GM18873 (cell line): ENCODE measurements around the gene CHRM4.

Experiments used
- ATAC-seq: cut with Tn5 transposase; IDR thresholded peaks from one replicate; pipeline ENCODE4 v1.9.1; 2021; ENCODE audit warnings: mild to moderate bottlenecking, moderate library complexity, moderate number of reproducible peaks; ENCODE audit not compliant: unreplicated experiment, low FRiP score

CHRM4 gene

DNA sequence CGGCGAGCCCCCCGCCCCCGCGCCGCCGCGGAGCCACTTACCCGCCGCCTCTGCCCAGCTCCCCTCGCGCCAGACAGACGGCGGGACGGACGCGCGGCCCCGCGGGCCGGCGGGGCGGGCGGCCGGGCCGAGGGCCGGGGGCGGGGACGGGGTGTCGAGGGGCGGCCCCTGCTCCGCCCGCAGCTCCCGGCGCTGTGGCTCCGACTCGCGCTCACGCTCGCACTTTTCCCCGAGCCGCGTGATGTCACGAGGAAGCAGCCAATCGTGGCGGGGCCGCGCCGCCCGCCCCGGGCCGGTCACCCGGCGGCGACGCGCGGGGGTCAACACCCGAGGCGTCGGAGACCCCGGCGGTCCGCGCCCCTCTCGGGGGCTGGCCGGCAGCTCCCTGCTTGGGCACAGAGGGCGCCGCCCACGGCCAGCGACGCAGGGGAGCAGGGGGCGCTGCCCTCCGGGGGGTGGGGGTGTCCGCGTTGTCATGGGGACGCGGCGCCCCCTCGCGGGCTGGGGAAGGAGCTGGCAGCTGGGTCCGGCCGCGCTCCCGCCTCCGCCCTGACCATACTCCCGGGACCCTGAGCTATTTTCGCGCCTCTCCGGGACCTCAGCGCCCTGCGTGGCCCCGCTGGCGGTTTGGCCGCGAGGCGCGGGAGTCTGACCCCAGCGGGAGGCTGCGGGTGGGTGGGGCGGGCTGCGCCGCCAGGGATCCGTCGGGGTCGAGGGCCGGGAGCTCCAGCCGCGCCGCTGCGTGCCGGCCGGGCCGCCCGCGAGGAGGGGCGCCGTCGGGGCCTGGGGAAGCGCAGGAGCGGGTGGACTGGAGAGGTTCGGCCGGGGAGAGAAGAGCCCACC lies at the start of gene CHRM4:
Gene CHRM4, minus strand, starts transcription at position 199 of the 843 bp plus-strand sequence. CDS start 5,219 bp downstream, outside the sequence.
- ATAC-seq: no peak

DNA sequence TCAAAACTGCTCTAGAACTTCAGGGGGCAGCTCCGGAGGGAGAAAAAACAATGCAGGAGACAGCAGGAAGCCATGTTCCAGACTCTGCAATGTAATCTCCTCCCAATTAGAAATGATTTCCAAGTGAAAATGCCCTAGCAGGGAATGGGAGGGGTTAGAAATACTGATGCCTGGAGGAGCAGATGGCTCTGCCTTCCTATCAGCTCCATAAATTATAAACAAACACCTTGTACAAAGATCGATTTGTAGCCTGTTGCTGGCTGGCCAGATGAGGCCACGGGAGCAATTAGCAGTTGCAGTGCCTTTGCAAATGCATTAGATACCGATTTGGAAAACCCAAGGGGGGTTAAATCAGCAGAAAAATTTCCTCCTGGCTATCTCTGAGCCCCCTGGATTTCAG lies 46.6 kb upstream of the CHRM4 start:
- ATAC-seq: no peak

DNA sequence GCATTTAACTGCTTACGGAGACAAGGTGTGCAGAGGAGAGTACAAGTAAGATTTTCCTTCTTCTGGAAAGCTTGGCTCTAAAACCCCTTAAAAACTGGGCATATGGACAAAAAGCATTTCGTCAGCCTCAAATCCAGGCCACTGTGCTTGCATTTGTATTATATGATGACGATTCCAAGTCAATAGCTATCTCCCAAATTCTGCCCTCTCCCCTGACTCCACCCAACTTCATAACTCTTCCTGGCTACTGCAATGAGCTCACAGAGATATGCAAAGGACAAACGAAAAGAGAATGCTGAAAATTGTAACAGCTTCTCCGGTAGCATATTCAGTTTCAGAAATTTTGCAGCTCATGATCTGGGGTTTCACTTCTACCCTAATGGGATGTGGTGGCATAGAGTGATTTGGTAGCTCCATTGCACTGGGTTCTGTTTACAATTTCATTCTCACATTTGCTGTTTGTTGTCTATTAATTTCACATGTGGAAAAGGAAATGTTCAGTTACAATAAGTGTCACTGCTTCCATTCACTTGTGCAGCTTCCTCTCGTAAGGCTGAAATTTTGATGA lies 45.6 kb upstream of the CHRM4 start:
- no peak for ATAC-seq

DNA sequence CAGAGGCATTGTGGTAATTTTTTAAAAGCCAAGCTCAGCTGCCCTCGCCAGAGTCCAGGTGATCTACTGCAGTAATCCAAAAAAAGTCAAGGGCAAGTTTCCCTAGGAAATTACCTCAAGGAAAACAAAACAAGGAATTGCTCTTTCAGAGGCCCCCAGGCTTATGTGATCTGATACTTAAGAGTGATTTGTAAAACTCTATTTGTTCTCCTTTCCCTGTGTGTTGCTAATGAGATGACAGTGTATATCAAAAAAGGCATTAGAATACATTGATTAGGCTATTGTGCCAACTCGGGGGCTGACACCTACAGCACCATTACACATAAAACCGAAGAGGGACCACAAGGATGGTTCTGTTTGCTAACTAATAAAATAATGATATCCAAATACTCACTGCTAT lies 44.5 kb upstream of the CHRM4 start:
- ATAC-seq: no peak

DNA sequence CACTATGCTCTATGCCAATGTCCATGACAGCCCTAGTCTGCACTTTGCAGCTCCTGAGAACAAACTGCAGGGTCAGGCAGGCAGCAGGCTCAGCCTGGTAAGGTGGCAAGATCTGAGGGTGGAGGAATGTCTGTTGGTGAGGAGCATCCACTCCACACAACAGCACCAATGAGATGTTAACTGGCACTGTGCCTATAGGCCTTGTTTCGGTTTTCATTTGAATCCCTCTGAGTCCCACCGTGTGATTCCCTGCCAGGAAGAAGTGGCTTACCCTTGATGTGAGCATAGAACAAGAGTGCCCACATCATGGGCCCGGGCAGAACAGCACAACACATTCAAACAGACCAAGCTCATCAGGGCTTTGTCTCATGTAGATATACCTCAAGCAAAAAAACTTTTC lies 44.1 kb upstream of the CHRM4 start:
- ATAC-seq: no peak

DNA sequence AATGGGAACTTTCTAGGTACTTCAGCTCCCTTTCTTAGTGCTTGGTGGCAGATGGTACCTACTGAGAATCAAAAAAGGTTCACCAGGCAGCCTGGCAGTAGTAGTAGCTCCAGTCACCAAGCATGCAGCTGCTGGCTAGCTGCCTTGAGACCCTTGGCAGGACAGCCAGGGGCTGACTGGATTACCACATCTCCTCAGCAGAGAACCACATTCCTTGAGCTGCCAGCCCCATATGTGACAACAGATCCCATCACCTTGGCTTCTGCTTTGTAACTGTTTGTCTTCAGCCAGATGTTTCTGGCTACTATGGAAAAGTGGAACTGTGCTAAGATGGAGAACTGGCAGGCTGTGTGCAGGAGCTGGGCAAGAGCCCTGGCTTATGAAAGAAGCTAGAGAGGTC lies 39.6 kb upstream of the CHRM4 start:
- ATAC-seq: no peak

DNA sequence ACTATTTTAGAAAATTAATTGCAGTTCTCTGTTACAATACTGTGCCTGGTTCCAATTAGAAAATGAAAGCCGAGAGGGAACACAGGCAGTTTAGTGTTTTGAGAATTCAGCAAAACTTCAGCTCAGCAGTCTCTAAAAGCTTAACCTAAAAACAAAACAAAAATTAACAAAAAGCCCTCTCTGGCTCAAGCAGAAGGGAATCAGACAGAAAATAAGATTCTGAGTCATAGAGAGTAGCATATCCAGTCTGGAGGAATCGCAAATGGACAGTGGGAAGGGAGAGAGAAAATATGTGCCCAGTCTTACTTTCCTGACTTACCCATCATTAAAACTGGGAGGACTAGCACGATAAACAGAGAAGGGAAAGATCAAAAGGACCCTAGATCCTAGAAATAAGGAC lies 38.1 kb upstream of the CHRM4 start:
- ATAC-seq: no peak

DNA sequence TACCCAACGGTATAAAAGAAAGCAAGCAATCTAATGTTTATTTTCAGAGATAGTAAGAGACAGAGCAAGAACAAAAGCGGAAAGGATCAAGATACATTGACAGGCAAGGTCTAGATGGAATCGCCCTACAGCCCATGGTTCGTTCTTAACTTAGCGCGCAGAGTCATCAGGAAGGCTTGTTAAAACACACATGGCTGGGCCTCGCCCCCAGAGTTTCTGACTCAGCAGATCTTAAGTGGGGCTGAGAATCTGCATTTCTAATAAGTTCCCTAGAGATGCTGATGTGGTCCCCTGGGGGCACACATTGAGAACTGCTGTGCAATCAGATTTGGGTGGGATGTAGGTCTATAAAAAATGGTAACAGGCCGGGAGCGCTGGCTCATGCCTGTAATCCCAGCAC lies 35.8 kb upstream of the CHRM4 start:
- no peak for ATAC-seq

DNA sequence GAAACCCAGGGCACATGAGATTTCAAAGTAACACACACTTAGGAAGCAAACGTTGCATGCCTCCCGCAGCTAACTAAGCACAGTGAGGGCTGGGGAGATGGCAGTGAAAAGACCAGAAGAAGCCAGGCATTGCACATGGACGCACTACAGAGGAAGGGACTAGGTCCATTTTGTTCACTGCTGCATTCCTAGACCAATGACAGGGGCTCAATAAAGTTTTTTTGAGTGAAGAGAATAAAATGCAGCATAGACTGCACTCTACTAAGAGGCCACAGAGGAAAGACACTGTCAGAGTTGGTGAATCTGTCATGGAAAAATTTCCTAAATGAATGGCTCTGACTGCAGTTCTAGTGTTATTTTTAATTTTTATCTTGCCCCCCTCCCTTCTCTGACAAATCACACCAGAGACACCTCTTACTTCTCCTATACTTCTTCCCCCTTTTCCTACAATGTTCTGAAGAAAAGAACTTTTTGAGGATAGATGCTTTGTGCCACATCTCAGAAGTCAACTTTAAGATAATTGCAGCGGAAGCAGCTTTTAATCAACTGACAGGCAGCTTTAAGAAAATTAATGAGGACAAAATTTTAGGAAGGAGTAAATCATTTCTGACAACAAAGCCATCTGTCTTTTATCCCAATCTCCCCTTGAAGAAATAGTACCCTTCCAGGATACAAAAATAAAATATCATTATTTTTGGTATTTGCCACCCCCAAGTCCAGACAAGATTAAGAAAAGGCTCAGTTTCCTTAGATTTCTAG lies 34.8 kb upstream of the CHRM4 start:
- no peak for ATAC-seq

DNA sequence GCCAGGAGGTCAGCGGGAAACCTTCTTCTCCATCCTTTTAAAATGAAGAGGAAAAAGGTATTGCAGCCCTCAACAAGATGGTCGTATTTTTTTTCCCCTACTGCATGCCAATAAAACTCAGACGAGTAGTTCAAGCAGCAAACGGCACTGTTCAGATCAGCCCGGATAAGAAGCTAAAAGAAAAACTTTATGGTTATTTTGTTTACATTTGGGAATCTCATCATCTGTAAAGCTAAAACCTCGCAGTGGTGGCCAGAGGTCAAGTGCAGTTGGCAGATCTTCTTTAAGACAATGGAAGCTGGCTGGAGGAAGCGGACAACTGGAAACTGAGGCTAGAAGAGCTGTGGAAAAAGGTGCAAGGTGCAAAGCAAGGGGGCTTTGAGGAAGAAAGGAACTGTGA lies 31.0 kb upstream of the CHRM4 start:
- no peak for ATAC-seq

DNA sequence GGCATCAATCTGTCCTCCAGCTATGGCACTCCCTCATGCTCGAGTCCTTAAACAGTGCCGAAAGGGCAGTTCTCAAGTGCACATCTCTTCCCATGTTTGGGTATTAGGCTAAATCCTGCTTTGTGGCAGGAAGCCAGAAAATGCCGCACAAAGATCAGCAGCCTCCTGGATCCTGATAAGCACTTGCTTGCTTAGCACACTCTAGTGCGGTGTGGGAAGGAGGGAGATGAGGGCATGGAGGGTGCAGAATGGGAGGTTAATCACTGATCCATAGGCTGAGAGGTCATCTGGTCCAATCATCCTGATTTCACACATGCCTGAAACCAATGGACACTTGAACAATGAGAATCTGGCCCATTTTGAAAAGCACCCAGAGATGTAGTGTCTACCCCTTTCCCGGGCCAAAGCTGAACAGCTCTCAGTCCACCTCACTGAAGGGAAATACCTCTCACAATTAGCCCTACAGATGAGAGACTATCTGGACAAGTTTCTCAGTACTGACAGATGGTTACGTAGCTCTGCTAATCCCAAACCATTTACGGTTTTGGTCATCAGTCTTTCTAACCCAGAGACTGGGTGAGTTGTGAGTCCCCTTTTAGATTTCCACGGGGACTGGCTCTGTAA lies 29.8 kb upstream of the CHRM4 start:
- ATAC-seq: no peak

DNA sequence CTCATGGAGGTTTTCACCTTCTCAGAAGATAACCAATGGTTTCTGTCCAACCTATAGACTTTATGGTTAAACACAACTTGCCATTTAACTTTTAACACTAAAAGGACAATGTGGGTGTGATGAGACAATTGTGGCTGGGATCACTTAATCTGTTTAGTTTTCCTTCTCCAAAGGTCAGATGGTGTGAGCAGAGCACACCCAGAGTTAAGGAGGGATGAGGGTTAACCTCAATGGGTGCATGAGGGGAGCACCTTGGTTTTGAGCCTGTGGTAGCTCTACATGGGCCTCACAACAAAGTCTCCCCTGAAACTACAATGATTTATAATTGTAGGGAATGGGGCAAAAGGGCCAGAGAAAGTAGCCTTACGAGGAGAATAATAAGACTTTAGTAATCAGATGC lies 28.9 kb upstream of the CHRM4 start:
- ATAC-seq: no peak

DNA sequence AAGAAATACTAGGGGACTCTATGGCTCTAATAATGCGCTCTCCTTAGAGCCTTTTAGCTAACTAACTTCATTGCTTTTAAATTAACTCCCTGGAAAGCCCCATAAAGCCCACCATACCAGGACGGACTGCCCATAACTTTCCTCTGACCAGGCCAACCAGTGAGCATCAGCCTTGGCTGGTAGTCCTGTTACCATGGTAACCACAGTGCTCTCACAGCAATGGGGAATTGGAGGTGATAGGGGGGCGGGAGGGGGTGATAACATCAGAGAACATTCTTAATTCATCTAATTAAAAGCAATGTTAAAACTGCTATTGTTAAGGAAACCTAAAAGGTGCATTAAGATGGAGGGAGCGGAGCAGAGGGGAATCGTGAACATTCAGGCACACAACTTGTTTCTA lies 27.2 kb upstream of the CHRM4 start:
- ATAC-seq: no peak

DNA sequence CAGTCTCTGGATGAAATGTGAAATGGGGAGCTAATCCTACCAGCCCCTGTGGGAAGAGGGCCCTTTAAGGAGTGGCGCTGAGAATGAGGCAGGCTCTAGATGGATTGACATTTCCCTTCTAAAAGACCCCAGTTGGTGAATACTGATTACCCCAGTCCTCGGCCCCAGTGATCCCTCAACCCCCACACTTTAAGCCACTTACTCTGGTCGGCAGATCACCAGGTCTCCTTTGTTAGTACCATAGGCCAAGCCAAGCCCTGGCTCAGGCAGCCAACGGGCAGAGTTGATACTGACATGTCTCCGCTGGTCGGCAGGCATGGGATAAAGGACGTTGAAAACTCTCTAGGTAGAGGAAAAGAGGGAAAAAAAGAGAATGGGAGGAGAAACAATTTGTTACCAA lies 26.1 kb upstream of the CHRM4 start:
- no peak for ATAC-seq

DNA sequence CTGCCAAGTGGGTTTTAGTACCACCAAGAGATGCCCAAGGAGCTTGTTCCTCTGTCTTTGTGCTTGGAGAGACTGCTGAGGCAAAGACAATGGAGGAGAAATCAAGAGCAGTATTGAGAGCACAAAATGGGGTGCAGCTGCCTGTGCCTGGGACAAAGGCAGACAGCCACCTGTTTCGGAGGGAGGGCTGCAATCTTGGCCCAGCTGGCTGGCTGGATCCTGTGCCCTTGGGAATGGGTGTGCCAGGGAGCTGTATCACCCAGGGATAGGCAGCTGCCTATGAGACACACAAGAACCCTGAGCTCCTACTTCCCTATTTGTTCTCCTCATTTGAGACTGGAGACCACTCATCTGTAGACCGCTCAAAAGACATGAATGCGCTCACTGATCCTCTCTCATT lies 23.3 kb upstream of the CHRM4 start:
- ATAC-seq: no peak

DNA sequence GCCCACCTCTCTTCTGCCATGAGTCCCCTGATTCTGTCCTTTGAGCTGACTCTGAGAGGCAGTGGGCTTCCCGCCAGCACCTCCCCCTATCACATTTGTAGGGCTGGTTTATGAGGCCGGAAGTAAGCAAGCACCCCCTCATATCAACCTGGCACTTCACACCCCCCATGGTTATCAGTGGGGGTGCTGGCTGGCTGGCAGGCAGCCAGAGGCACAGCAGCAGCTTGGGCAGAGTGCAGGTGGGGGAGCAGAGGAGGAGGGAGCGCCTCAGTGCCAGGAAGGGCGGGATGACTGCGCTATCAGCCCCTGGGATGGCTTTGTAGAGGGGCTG lies 22.9 kb upstream of the CHRM4 start:
- ATAC-seq: no peak

DNA sequence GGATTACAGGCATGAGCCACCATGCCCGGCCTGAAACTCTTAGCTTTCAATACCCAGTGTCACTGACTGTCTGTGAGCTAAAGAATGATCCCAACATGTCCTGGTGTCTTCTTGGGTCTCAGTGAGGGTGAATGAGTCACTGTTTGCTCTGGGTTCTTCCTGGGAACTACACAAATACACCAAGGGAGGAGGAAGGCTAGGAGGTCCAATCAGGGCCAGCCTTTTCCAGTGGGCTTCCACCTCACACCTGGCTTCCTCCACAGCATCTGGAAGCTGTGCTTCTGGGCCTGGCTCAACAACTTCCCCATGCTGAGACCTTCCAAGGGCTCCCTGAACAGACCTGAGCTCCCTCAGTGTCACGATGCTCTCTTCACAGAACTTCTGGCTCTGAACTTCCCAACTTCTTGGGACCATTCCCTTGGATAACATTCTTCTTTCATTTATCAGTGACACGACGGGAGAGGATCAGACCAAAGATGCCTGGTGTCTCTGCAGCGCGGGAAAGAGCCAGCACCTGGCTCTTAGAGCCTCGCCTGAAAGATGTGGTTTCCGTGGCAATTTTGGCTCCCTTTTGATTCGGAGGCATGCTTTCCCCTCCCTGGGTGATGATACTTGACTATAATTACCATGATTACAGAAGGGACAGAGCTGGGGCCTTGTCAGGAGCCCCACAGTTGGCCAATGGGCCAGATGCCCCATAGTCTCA lies 22.3 kb upstream of the CHRM4 start:
- no peak for ATAC-seq

DNA sequence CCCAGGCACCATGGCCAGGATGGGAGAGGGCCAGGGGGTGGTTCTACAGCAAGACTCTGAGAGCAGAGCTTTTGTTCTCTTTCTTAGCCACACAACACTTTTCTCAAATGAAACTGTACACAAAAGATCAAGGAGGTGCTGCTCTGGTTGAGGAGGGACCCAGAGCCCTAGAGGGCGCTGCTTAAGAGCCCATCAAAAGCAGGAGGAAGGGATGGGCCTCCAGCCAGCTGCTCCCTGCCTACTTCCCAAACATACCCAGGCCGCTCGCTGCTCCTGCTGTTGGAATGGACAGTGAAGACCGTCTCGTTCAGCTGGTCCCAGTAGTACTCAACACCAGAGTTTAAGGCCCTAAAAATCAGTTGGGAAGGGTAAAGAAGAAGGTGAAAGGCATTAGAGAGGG lies 18.4 kb upstream of the CHRM4 start:
- no peak for ATAC-seq

DNA sequence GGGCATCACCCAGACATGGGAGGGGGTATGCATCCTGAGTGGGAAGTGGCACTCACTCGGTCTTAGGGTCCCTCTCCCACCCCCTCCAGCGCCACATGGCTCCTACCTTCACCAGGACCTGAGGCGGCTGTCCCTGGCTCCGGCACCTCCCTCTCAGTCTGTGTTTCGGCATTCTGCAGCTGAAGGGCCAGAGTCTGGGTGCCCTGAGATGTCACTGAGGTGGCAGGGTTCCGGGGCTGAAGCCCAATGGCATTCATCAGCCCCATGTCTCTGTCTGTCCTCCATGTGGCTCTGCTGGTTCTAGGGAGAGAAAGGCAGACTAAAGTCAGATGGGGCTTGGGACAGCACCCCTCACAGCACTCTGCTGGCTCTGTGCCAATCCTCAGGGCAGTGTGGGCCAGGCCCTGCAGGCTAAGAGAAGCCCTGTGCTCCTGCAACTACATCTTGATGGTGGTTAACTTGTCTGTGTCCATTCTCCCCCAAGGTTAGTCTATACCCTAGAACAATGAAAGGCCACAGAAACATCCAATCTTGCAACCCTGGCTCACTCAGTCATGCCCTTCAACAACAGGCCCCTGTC lies 16.9 kb upstream of the CHRM4 start:
- no peak for ATAC-seq

DNA sequence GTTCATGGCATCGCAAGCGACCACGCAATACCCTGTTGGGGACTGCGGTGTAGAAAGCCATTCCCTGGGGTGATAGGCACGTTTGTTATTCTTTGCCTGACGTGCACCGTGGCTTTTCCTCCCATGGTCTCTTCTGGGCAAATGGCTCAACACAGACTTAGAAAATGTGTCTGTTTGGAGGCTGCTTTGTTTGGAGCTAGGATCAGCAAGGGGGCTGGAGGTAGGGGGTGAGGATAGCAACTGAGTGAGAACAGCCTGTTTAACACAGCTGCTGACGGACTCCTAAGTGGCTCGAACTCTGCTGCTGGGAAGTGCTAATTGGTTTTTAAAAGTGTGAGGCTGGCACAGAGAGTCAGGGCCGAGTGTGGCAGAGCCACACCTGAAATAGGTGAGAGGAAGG lies 16.1 kb upstream of the CHRM4 start:
- ATAC-seq: no peak
